ENCODE data around the gene ANKLE1. TPM values are rescaled to one million over a fixed set of nuclear protein-coding genes. Genes with fewer than 3 reads are reported as not detected.
A peak's percentile ranks its signal among the peaks of the same experiment; 100 is the strongest.

Gene ANKLE1
- total and polyA plus RNA-seq, 10 of the 15 experiments (the other 5 are each of a cell fraction or from before 2014, with no cell fraction given): 2.2 to 17.9 (median 10.9) TPM

GRCh38 chr19:17309198-17309964 is 27.7 kb downstream of the ANKLE1 start, which contains the start of gene DDA1 (continued):
- TF ChIP-seq NKRF (conservative IDR thresholded peaks at IDR 0.05): peak; percentile 47; the same call in 1 of the 2 replicates
- no peak for TF ChIP-seq ZBTB33 (IDR thresholded peaks at IDR 0.05)
- no peak for TF ChIP-seq SRF (IDR thresholded peaks at IDR 0.05; ENCODE audit: low read depth in 2 of 2, low read length in 2 of 2)
- no peak for TF ChIP-seq LARP7 (IDR thresholded peaks at IDR 0.05)
- peak; percentile 89 for TF ChIP-seq IKZF1 (conservative IDR thresholded peaks at IDR 0.05)
- no peak for TF ChIP-seq STAT3 (IDR thresholded peaks at IDR 0.05; ENCODE audit: low read depth, low read length)
- TF ChIP-seq CREM (IDR thresholded peaks at IDR 0.05; ENCODE audit: low read depth): peak; percentile 82
- no peak for TF ChIP-seq USF1 (IDR thresholded peaks at IDR 0.05; ENCODE audit: borderline replicate concordance, extremely low read length, insufficient read depth, low read depth, low read length)
- TF ChIP-seq RELA (IDR thresholded peaks at IDR 0.05; ENCODE audit: borderline replicate concordance, partially characterized antibody): peak; percentile 59
- 0 out of 2 replicates have a peak, but pooled peaks have one; percentile 15 for TF ChIP-seq SREBF2 (IDR thresholded peaks at IDR 0.05; ENCODE audit: low read length)
- peak; percentile 89 for TF ChIP-seq CREB1 (IDR thresholded peaks at IDR 0.05; ENCODE audit: low read depth)
- TF ChIP-seq RFX5 (IDR thresholded peaks at IDR 0.05; ENCODE audit: low read depth, low read length): peak; percentile 77
- TF ChIP-seq NRF1 (conservative IDR thresholded peaks at IDR 0.05; ENCODE audit: low read depth, low read length): no peak
- TF ChIP-seq TCF7 (IDR thresholded peaks at IDR 0.05; ENCODE audit: borderline replicate concordance): no peak
- no peak for TF ChIP-seq SMAD1 (IDR thresholded peaks at IDR 0.05; ENCODE audit: low read depth, partially characterized antibody)
- TF ChIP-seq ATF3 (IDR thresholded peaks at IDR 0.05; ENCODE audit: borderline replicate concordance, extremely low read depth, low read depth, low read length): no peak
- TF ChIP-seq JUNB (IDR thresholded peaks at IDR 0.05): no peak
- TF ChIP-seq FOS (IDR thresholded peaks at IDR 0.05; ENCODE audit: borderline replicate concordance, extremely low read depth, insufficient read length): peak; percentile 95
- TF ChIP-seq SIX5 (IDR thresholded peaks at IDR 0.05; ENCODE audit: low read depth, low read length, severe bottlenecking): peak; percentile 90
- no peak for TF ChIP-seq STAT1 (conservative IDR thresholded peaks at IDR 0.05)
- no peak for TF ChIP-seq SMAD5 (IDR thresholded peaks at IDR 0.05; ENCODE audit: low read depth)
- TF ChIP-seq TCF12 (IDR thresholded peaks at IDR 0.05; ENCODE audit: low read depth, low read length): no peak
- no peak for TF ChIP-seq ZNF384 (IDR thresholded peaks at IDR 0.05; ENCODE audit: borderline replicate concordance, low read depth, low read length)
- no peak for TF ChIP-seq ZSCAN29 (IDR thresholded peaks at IDR 0.05)
- TF ChIP-seq NFYA (IDR thresholded peaks at IDR 0.05; ENCODE audit: borderline replicate concordance, low read depth, low read length): peak; percentile 88

All from GM12878 (cell line).